ENCODE measurements around the gene TTC22. TPM values are rescaled to one million over a fixed set of nuclear protein-coding genes. Genes with fewer than 3 reads are reported as not detected.

The TTC22 gene
- total RNA-seq, 2 experiments from 2014 or later: 4.4 to 4.5 TPM

DNA sequence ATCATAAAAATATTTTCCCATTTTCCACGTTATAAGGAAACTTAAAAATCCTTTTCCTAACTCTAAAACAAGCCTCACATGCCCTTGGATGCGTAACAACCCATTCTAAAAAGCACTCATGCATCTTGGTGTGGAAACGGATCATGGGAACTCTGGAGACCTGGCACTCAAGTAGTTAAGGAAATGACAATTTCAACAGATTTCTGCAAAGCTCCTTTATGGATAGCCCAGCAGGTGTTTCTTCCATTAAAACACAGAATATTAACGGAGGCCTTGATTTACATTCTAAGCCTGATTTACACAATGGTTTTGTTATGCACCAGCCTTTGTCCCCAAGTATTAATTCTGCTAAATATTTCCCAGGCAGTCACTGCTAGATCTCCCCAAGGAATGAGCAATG is 49.7 kb downstream of the TTC22 start:
- Histone ChIP-seq H3K36me3 (ENCODE audit: insufficient read depth, low read length) (no peaks in the 10 kb centered on the region), H3K4me3 (ENCODE audit: low read length) (no peak overlapping the region), H3K4me1 (ENCODE audit: insufficient read depth, low read length) (no peaks in the 10 kb centered on the region), H3K27ac (ENCODE audit: low read depth in 1 of 2, low read length in 2 of 2) (no peak overlapping the region), H3K27me3 (ENCODE audit: control insufficient read depth in 1 of 2, insufficient read depth in 2 of 2, low read length in 2 of 2) (no peaks in the 10 kb centered on the region), H3K9me3 (ENCODE audit: control insufficient read depth in 1 of 2, insufficient read depth in 1 of 2, low read length in 2 of 2) (no peaks in the 10 kb centered on the region)
- H3K36me3 Mint-ChIP-seq (ENCODE audit: low read depth): peaks cover 5% of the 10 kb centered on the region
- H3K9me3 Mint-ChIP-seq: no peaks in the 10 kb centered on the region
- DNase-seq (no peak), ATAC-seq (ENCODE audit: poor library complexity) (no peak)
- POLR2A ChIA-PET: no interaction called here
- H3K27me3 Mint-ChIP-seq: no peaks in the 10 kb centered on the region
- H3K4me1 Mint-ChIP-seq (ENCODE audit: low read depth): no peaks in the 10 kb centered on the region
- H3K27ac Mint-ChIP-seq: no peak overlapping the region
- no peak for TF ChIP-seq CTCF (IDR thresholded peaks at IDR 0.05)
- intact Hi-C loops (cut with DNase I, micrococcal nuclease): no loop called here
- CTCF ChIA-PET: no interaction called here
- no peak overlapping the region for H3K4me3 Mint-ChIP-seq

DNA sequence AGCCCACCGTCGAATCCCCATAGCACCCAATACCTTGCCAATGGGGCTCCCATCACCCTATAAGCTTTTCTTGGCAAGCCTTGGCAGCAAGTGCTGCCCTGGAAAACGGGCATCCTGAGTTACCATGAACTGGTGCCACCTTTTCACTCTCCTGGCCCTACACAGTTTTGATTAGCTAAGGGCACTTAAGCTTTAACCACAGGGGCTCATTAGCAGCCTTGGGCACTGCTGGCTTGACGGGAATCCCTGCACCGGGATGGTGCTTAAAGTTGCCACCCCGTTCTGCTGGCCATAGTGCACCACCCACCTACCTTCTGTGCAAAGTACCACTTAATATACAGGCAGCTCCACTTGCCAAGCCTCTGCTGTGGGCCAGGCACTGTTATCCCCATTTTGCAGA is 50.5 kb downstream of the TTC22 start:
- Histone ChIP-seq H3K27me3 (ENCODE audit: control insufficient read depth in 1 of 2, insufficient read depth in 2 of 2, low read length in 2 of 2) (no peaks in the 10 kb centered on the region), H3K4me1 (ENCODE audit: insufficient read depth, low read length) (no peaks in the 10 kb centered on the region), H3K36me3 (ENCODE audit: insufficient read depth, low read length) (no peaks in the 10 kb centered on the region), H3K27ac (ENCODE audit: low read depth in 1 of 2, low read length in 2 of 2) (no peak overlapping the region), H3K4me3 (ENCODE audit: low read length) (no peak overlapping the region), H3K9me3 (ENCODE audit: control insufficient read depth in 1 of 2, insufficient read depth in 1 of 2, low read length in 2 of 2) (no peaks in the 10 kb centered on the region)
- no peaks in the 10 kb centered on the region for H3K4me1 Mint-ChIP-seq (ENCODE audit: low read depth)
- H3K4me3 Mint-ChIP-seq: no peak overlapping the region
- no peak for DNase-seq
- ChIA-PET POLR2A (no interaction called here), CTCF (no interaction called here)
- H3K9me3 Mint-ChIP-seq: no peaks in the 10 kb centered on the region
- no peak for TF ChIP-seq CTCF (IDR thresholded peaks at IDR 0.05)
- H3K27ac Mint-ChIP-seq: no peak overlapping the region
- H3K27me3 Mint-ChIP-seq: no peaks in the 10 kb centered on the region
- intact Hi-C loops (cut with DNase I, micrococcal nuclease): no loop called here
- no peak for ATAC-seq (ENCODE audit: poor library complexity)
- no peaks in the 10 kb centered on the region for H3K36me3 Mint-ChIP-seq (ENCODE audit: low read depth)

GRCh38 chr1:54748094-54748835 is 52.9 kb downstream of the TTC22 start:
- Histone ChIP-seq H3K36me3 (ENCODE audit: insufficient read depth, low read length) (no peaks in the 10 kb centered on the region), H3K27ac (ENCODE audit: low read depth in 1 of 2, low read length in 2 of 2) (no peak overlapping the region), H3K27me3 (ENCODE audit: control insufficient read depth in 1 of 2, insufficient read depth in 2 of 2, low read length in 2 of 2) (no peaks in the 10 kb centered on the region), H3K4me1 (ENCODE audit: insufficient read depth, low read length) (no peaks in the 10 kb centered on the region), H3K4me3 (ENCODE audit: low read length) (no peak overlapping the region), H3K9me3 (ENCODE audit: control insufficient read depth in 1 of 2, insufficient read depth in 1 of 2, low read length in 2 of 2) (no peaks in the 10 kb centered on the region)
- DNase-seq: no peak
- H3K27ac Mint-ChIP-seq: no peak overlapping the region
- intact Hi-C loops (cut with DNase I, micrococcal nuclease): no loop called here
- CTCF ChIA-PET: no interaction called here
- H3K4me3 Mint-ChIP-seq: no peak overlapping the region
- ATAC-seq (ENCODE audit: poor library complexity): no peak
- peaks cover 12% of the 10 kb centered on the region for H3K36me3 Mint-ChIP-seq (ENCODE audit: low read depth)
- no peaks in the 10 kb centered on the region for H3K4me1 Mint-ChIP-seq (ENCODE audit: low read depth)
- POLR2A ChIA-PET: no interaction called here
- H3K9me3 Mint-ChIP-seq: no peaks in the 10 kb centered on the region
- no peaks in the 10 kb centered on the region for H3K27me3 Mint-ChIP-seq
- no peak for TF ChIP-seq CTCF (IDR thresholded peaks at IDR 0.05)

Data from CD4-positive, alpha-beta T cell (primary cell).